Measurements from ENCODE around the gene TROAP.

GRCh38 chr12:49335955-49336644 lies 13.0 kb downstream of the TROAP start:
- TF ChIP-seq POLR2A (IDR thresholded peaks at IDR 0.05) (no peak), CTCF (IDR thresholded peaks at IDR 0.05) (no peak)

All from body of pancreas (tissue), 4 donors.